GM18858 (cell line): Measurements from ENCODE around the gene ENPP7.

ENCODE experiments used
- ATAC-seq: cut with Tn5 transposase; IDR thresholded peaks from one replicate; pipeline ENCODE4 v1.9.1; 2021; ENCODE audit not compliant: unreplicated experiment

Gene ENPP7

DNA sequence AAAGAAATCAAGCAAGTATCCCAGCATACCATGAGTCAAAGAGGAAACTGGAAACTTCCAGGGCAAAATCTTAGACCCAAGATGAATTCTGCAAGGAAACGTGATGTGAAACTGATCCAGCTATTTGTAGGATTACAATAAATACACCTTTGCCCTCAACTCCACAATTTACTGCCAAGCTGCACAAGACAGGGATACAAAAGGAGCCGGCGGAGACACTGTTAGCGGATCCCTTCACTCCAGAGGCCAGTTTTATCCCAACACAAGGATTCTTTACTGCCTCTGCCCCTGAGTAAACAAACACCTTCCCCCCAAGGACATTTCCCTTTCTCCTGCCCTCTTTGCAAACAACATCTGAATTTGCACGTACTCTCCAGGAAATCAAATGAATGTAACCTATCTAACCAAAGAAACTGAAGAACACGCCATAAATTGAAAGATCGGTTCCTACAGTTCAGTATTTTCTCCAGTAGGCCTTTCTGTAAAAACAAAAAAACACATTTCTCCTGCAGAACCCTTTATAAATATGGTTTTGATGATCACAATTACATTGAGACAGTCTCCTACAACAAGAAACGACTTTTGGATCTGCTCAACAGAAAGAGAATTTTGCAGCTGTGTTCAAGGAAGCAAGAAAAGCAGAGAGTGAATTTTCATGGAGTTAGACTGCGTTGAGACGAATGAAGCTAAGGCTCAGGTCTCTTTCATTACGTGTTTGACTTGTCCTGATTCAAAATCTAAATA, 45.8 kb downstream of the ENPP7 start:
- no peak for ATAC-seq

DNA sequence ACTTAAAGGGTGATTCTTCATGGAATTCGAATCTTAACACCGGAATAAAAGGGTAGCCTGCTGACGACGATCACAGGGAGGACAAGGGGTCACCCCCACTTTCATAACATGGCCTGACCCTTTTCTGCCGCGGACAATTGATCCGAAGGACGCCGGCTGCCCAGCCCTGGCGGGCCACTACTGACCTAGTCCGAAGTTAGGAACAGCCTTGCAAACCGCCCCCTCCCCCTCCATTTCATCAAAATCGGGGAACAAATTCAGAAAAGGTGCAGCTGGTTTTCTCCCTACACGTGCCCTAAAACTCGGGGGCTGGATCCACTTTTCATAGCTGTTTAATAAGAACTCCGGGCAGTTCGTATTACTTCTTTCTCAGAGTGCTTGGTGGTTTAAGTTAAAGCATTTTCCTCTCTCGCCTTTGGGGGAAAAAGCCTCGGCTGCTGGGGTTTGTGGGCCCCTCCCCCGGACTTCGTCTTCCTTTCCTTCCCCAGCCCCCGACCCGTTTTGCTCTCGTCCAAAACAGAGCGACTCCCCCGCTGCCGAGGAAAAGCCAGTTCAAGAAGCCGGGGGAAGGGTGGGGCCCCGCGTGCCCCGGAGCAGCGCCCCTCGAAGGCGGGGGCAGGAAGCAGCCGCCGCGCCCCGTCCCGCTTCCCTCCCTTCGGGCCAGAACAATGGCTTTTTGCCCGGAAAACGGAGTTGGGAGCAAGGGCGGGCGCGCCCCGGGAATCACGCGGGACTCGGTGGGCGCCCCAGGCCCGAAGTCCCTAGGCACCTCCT, 46.6 kb downstream of the ENPP7 start:
- ATAC-seq: no peak

DNA sequence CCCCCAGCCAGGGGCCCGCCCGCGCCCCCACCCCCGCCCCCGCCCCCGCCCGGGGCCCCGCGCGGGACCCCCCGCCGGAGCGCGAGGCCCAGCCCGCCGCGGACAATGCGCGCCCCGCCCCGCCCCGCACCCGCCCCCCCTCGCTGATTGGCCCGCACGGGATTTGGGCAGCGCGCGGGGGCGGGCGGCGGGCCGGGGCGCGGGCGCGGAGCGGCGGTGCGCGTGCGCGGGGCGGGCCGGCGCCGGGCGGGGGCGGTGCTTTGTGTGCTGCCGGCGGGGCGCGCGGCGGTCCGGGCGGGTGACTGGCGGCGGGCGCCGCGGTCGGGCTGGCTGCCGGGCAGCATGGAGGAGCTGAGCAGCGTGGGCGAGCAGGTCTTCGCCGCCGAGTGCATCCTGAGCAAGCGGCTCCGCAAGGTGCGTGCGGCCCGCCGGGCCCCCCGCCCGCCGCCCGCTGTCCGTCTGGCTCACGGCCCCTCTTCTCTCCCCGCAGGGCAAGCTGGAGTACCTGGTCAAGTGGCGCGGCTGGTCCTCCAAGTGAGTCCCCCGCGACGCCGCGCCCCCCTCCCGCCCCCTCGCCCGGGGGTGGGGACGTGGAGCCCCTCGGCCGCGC, 47.3 kb downstream of the ENPP7 start, which contains the start of gene CBX2:
CBX2 (plus strand) TSS at position 255 of the 610 bp plus-strand sequence; CDS start at position 343, 88 bp downstream.
- no peak for ATAC-seq

DNA sequence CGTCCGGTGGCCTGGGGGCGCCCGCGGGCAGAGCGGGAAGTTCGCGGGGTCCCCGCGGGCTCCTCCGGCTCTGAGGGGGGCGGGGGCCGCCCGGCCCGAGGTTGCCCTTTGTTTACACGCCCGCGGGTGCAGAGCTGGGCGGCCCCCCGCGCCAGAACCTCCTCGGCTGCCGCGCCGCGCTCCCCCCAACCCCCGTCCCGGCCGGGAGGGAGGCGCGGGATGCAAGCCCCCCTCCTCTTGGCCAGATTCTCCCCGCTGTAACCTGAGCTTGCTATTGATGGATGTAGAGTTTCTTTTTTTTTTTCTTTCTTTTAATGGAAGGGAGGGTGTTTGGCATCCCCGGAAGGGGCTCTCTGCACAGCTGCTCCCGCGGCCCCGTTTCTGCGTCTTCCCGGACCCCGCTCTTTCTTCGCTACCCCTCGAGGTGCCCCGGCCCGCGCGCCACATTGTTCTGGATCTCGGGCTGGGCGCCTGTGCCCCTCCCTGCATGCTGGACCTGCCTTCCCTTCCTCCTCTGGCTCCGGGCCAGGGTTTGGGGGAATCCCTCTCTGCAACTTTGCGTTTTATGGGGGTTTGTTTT, 47.9 kb downstream of the ENPP7 start:
- no peak for ATAC-seq

DNA sequence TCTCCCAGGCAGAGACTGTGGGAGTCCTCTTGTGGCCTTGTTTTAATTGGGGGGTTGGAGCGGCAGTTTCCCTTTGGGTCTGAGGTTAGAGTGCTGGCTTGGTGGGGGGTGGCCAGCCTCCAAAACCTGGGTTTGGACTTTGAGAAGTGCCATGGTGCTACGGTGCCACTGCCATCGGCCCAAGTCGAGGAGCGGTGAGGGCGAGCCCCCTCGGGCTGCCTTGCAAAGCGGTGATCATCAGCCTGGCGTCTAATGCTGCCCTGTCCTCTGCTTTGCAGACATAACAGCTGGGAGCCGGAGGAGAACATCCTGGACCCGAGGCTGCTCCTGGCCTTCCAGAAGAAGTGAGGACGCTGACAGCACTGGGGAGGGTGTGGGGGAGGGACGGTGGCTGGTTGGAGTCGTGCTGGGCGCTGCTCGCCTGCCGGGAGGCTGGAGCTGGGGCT, 48.4 kb downstream of the ENPP7 start:
- ATAC-seq: no peak

DNA sequence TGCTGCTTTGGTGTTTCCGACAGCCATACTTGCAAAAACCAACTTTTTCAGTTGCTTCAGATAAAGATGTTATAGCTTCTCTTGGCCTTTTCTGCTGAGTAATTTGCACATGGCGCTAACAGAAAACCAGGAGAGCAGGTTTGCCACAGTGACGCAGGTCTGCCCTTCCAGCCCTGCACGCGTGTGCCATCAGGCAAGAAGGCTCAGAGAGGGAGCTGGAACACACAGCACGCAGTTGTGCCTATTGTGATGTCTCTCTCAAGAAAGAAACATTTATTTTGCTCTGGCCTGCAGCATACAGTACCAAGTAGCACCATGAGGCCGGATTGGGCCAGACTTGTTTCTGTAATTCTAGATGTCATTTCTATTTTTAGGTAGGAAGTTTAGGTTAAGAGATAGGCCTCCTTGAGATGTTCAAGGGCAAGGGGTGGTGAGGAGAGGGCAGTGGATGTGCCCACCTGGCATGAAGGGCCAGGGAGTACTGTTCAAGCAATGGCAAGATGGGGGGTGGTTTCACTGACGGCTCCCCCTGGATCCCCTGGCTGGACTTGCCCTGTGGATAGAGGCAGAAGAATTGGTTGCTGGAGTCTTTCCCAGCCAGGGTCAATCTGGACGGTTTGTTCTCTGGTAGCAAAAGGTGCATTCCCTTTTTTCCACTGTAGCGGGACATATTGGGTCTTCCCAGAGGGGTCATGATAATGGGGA, 49.1 kb downstream of the ENPP7 start:
- no peak for ATAC-seq

DNA sequence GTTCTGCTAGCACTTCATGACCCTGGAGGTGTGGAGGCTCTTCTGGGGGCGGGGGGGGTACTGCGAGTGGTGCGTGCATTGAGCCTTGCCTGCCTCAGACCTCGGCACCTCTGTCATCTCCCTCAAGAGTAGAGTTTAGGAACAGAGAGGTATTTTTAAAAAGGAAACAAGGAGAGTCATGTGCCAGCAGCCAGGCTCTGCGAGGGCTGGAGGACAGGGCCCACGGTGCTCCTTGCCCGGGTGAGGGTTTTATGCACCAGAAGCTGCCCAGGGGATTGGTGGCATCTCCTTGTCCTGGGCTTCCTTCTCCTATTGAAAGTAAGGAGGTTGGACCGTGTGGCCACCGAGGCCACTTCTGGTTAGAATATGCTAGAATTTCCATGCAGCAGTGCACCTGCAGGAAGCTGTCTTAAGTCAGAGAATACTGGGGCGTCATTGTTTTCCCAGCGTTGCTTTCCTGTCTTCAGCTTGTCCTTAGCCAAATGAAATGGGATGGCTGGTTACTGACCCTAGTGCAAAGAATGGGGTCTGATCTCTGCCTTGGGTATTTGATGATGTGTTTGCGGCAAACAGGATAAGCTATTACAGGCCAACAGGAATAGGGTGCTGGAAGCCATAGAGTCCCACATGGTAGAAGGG, 50.4 kb downstream of the ENPP7 start:
- no peak for ATAC-seq

DNA sequence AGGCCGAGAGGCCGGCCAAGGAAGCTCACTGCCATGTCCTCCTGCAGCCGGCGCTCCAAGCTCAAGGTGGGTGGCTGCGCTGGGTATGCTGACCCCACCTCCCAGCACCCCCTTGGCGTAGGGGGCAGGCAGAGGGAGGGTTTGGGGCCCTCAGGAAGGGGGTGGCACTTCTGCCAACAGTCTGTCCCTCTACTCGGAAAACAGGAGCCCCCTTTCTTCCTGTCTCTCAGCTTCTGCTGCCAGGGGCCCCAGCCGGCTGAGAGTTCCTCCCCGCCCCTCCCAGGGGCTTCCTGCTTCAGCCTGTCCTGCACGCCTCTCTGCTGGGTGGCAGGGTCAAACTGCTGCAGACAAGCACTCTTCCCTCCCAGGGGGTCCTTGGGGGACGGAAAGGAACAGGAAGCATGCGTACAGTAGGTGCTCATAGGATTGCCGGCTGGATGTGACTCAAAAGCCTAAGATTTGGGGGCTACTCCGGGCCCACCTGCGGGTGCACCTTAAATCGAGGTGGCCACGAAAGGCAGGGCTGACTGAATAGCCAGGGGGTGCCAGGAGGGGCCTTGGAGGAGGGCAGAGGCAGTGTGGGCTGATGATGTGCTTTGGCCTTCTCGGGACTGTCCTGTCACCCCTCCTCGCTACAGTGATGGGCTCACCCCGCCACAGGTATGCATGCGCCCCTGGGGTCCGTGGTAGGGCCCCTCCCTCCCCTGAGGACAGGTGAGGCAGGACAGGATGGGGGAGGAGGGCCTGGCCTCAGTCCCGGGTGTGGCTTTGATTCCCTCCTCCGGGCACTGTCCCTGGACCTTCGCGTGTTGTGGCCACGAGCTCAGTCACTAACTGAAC, 51.2 kb downstream of the ENPP7 start:
- ATAC-seq: no peak

DNA sequence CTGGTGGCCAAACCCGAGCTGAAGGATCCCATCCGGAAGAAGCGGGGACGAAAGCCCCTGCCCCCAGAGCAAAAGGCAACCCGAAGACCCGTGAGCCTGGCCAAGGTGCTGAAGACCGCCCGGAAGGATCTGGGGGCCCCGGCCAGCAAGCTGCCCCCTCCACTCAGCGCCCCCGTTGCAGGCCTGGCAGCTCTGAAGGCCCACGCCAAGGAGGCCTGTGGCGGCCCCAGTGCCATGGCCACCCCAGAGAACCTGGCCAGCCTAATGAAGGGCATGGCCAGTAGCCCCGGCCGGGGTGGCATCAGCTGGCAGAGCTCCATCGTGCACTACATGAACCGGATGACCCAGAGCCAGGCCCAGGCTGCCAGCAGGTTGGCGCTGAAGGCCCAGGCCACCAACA, 53.1 kb downstream of the ENPP7 start:
- ATAC-seq: no peak

DNA sequence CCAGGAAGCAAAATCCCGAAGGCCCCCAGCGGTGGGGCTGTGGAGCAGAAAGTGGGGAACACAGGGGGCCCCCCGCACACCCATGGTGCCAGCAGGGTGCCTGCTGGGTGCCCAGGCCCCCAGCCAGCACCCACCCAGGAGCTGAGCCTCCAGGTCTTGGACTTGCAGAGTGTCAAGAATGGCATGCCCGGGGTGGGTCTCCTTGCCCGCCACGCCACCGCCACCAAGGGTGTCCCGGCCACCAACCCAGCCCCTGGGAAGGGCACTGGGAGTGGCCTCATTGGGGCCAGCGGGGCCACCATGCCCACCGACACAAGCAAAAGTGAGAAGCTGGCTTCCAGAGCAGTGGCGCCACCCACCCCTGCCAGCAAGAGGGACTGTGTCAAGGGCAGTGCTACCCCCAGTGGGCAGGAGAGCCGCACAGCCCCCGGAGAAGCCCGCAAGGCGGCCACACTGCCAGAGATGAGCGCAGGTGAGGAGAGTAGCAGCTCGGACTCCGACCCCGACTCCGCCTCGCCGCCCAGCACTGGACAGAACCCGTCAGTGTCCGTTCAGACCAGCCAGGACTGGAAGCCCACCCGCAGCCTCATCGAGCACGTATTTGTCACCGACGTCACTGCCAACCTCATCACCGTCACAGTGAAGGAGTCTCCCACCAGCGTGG, 53.7 kb downstream of the ENPP7 start:
- ATAC-seq: no peak

DNA sequence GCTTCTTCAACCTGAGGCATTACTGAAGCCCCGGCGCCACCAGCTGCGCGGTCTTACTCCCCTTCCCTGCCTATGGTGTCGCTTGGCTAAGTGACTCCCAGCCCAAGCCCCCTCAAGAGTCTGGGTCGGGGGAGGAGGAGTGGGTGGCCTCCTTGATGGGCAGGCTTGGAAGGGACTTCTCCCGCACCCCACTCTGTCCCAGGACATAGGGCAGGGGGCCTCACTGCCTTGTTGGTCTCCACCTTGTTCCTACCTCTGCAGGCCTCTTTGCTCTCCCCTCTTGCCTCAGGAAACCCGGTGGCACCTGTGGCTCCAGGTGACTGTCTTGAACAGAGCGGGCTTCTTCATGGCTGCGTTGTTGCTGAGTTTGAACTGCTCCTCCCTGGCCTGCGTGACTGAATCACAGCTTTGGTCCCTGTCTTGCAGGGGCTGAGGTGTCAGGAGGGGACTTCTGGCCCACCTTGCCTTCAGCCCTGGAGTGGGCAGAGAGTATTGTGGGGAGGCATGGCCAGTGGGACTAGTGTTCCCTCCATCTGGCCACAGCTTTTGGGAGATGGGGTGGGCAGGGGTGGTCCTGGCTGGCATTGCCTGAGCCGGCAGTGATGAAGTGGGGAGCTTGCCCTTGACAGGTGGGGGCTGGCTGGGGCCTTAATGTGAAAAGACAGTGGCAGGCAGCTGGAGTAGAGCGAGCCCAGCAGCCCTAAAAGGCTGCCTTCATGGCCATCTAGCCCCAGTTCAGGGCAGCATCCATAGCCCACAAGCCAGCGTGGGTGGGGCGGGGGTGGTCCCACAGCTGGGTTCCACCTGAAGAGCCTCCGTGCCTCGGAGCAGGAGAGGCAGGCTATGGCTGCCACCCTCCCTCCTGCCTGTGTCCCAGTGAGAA, 54.5 kb downstream of the ENPP7 start:
- no peak for ATAC-seq

DNA sequence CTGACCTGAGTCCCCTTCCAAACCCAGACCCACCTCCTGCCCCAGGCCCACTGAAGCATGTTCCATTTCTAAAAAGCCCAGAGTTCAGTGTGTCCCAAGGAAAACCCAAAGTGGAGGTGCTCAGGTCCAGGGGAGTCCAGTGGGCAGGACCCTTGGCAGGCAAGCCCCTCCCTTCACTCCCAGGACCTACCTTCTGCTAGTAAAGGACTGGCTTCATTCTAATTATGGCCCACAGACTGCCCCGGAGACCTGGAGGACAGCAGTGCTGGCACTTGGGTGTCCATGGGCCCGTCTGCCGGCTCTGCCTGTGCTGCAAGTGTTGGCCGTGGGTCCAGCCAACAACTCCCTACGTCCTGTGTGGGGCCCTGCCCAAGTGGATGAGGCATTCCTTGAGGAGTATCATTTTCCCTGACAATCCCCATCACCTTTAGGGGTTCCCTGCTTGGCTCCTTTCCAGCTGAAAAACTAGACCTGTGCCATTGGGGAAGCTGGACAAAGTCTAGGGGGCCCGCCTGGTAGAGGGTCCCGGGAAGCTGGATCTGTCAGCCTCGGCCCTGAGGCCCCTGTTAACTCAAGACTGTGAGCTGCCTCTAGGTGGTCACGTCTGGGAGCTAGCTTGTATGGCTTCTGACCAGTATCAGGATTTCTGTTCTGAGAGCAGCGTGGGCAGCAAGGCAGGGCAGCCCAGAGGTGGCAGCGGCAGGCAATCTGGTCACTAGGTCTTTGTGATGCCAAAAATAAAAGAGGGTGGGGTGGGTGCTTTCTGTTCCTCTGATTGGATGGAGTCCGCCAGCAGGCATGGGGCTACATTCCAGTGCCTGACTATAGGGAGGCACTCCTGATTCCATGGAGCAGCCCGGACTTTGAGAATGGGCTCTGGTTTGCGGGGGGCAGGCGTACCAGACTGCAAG, 55.4 kb downstream of the ENPP7 start:
- no peak for ATAC-seq

DNA sequence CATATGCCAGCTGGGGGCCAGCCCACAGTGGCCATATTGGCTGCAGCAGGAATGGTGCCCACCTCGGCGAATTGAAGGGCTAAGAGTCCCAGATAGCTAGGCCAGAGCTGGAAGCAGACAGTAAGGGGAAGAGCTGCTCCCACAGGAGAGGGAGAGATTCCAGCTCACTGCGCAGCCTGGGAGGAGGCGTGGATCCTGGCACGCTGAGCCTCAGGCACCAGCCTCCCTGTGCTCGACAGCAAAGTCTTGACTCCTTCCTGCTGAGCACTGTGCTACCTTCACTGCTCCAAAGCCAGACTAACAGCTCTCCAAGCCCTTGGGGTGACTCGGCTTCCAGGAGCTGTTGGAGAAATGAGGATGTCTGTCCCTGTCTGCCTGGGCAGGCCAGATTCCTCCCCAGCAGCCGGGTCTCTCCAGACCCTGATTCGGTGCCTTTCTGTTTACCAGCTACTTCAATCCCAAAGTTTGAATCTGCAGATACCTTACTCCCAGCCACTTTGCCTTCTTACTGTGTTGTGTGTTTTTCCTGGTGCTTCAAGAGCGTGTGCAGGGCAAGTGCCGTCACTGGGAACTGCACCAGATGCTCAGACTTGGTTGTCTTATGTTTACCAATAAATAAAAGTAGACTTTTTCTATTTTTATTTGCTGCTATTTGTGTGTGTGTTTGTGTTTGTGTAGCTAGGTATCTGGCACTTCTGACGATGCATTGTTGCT, 56.3 kb downstream of the ENPP7 start:
- no peak for ATAC-seq

DNA sequence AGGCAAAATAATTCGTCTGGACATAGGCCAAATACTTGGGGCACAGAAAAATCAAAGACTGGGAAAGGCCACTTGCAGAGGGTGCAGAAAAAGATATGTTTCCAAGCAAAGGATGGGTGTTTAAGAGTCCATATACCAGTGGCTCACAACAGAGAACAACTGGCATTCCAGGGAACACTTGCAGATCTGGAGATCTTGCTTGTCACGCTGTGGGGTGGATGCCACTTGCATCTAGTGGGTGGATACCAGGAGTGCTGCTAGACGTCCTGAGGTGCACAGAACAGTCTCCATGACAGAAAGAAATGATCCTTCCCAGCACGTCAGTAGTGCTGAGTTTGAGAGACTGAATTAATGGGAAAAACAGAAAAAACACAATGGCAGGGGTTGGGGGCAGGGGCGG, 57.7 kb downstream of the ENPP7 start:
- no peak for ATAC-seq

DNA sequence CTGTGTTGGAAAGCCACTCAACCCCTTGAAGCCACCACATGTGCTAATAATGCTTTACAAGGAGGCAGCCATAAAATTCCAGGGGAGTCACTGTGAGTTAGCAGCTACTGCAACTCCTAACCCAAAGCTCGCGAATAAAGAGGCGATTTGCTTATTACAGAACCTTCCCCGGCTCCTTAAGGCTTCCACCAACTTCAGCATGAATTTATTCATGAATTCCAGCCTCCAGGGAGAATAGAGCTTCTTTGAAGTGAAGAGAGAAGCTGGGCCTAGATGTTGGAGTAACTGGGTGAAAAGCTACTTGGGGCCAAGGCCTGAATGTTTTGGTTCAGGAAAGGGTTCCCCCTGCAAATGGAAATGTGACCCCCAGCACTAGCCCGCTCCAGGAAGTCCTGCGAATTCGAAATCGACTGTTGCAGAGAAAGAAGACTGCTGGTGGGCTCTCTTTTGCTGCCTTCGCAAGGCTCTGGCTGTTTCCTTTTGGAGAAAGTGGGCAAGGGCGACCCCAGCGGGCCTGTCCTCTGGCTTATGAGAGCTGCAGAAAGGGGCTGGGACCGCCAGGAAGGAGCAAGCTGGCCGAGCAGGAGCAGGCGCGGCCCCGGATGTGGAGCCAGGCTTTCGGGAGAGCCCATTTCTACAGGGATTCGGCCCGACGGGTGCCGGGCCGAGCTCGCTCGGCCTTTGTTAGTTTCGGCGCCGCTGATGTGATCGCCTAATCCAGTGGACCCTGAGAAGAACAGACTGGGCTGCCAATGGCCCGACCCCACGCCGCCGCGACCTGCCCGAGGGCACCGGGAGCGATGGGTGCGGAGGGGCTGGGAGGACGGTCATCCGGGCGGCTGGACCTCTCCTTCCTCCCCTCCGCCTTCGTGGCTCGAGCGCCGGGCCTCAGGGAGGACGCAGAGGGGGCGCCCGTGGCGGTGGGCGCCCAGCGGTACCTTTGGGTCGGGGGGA, 58.5 kb downstream of the ENPP7 start:
- no peak for ATAC-seq
